H9 (cell line): ENCODE measurements around the gene ABCB11. TPM values are rescaled to one million over a fixed set of nuclear protein-coding genes. Genes with fewer than 3 reads are reported as not detected.
A peak's percentile ranks its signal among the peaks of the same experiment; 100 is the strongest.

Experiments used
- DNase-seq: peaks from one replicate; pipeline ENCODE4 v3.0.0-alpha.2; 2017
- H2AFZ ChIP-seq: one replicate; pipeline ENCODE4 v1.6.1; 2013; ENCODE audit warnings: mild to moderate bottlenecking, low read length, control low read depth, moderate library complexity
- H2AK5ac ChIP-seq: 2 replicates; pipeline ENCODE4 v1.6.1; 2013; ENCODE audit warnings: low read length, control low read depth, mixed read lengths; ENCODE audit not compliant: insufficient read length
- H2BK120ac ChIP-seq: one replicate; pipeline ENCODE4 v1.6.1; 2013; ENCODE audit warnings: low read depth, mild to moderate bottlenecking, low read length, control low read depth, inconsistent platforms; ENCODE audit not compliant: poor library complexity, severe bottlenecking
- H2BK12ac ChIP-seq: 2 replicates; pipeline ENCODE4 v1.6.1; 2013; ENCODE audit warnings: low read length, control low read depth, mixed read lengths, low read depth; ENCODE audit not compliant: insufficient read length
- H2BK15ac ChIP-seq: 2 replicates; pipeline ENCODE4 v1.6.1; 2013; ENCODE audit warnings: low read depth, low read length, control low read depth
- H2BK20ac ChIP-seq: one replicate; pipeline ENCODE4 v1.6.1; 2013; ENCODE audit warnings: low read depth, mild to moderate bottlenecking, low read length, control low read depth, inconsistent platforms; ENCODE audit not compliant: poor library complexity, severe bottlenecking
- H2BK5ac ChIP-seq: 2 replicates; pipeline ENCODE4 v1.6.1; 2013; ENCODE audit warnings: low read length, control low read depth, mixed read lengths; ENCODE audit not compliant: insufficient read length
- H3K14ac ChIP-seq: 2 replicates; pipeline ENCODE4 v1.6.1; 2013; ENCODE audit warnings: low read length, control low read depth; ENCODE audit not compliant: insufficient read depth
- H3K18ac ChIP-seq: 2 replicates; pipeline ENCODE4 v1.6.1; 2013; ENCODE audit warnings: low read depth, mild to moderate bottlenecking, mixed read lengths, low read length, control low read depth; ENCODE audit not compliant: insufficient read length
- H3K23ac ChIP-seq: 2 replicates; pipeline ENCODE4 v1.6.1; 2013; ENCODE audit warnings: low read length, control low read depth, mixed read lengths, low read depth; ENCODE audit not compliant: insufficient read length
- H3K23me2 ChIP-seq: 2 replicates; pipeline ENCODE4 v1.6.1; 2013; ENCODE audit warnings: low read depth, mild to moderate bottlenecking, mixed read lengths, low read length, control low read depth; ENCODE audit not compliant: insufficient read length, poor library complexity, severe bottlenecking
- H3K27ac ChIP-seq: 2 replicates; pipeline ENCODE4 v1.5.1; 2013; ENCODE audit warnings: low read length, control low read depth, mixed read lengths, low read depth; ENCODE audit not compliant: insufficient read length
- H3K27me3 ChIP-seq: 2 replicates; pipeline ENCODE4 v1.6.1; 2013; ENCODE audit warnings: low read length, control low read depth, inconsistent platforms; ENCODE audit not compliant: insufficient read depth
- H3K4ac ChIP-seq: 2 replicates; pipeline ENCODE4 v1.6.1; 2013; ENCODE audit warnings: low read depth, mild to moderate bottlenecking, control low read depth, inconsistent platforms, low read length, moderate library complexity
- H3K4me1 ChIP-seq: 2 replicates; pipeline ENCODE4 v1.6.1; 2013; ENCODE audit warnings: low read length, control low read depth, inconsistent platforms; ENCODE audit not compliant: insufficient read depth
- H3K4me2 ChIP-seq: 2 replicates; pipeline ENCODE4 v1.6.1; 2013; ENCODE audit warnings: low read length, control low read depth, mixed read lengths; ENCODE audit not compliant: insufficient read length, insufficient read depth
- H3K56ac ChIP-seq: 2 replicates; pipeline ENCODE4 v1.6.1; 2013; ENCODE audit warnings: low read depth, mild to moderate bottlenecking, mixed read lengths, low read length, control low read depth; ENCODE audit not compliant: insufficient read length
- H3K79me1 ChIP-seq: 2 replicates; pipeline ENCODE4 v1.6.1; 2013; ENCODE audit warnings: low read depth, mild to moderate bottlenecking, moderate library complexity, low read length, control low read depth, inconsistent platforms; ENCODE audit not compliant: insufficient read depth, poor library complexity, severe bottlenecking
- H3K79me2 ChIP-seq: 2 replicates; pipeline ENCODE4 v1.6.1; 2013; ENCODE audit warnings: low read length, control low read depth, inconsistent platforms; ENCODE audit not compliant: insufficient read depth
- H3K9ac ChIP-seq: 2 replicates; pipeline ENCODE4 v1.6.1; 2013; ENCODE audit warnings: low read length, control low read depth, mixed read lengths; ENCODE audit not compliant: insufficient read length; ENCODE audit errors: extremely low read depth
- H3K9me3 ChIP-seq: one replicate; pipeline ENCODE4 v1.6.1; 2013; ENCODE audit warnings: low read depth, low read length, inconsistent platforms; ENCODE audit not compliant: control insufficient read depth
- H3T11ph ChIP-seq: one replicate; pipeline ENCODE4 v1.6.1; 2013; ENCODE audit warnings: mild to moderate bottlenecking, low read length, control low read depth, inconsistent platforms
- H4K20me1 ChIP-seq: one replicate; pipeline ENCODE4 v1.6.1; 2013; ENCODE audit not compliant: control insufficient read depth, insufficient read length, insufficient read depth
- H4K5ac ChIP-seq: 2 replicates; pipeline ENCODE4 v1.6.1; 2013; ENCODE audit warnings: low read depth, mild to moderate bottlenecking, mixed read lengths, low read length, control low read depth; ENCODE audit not compliant: insufficient read length
- H4K8ac ChIP-seq: replicated peaks from 2 replicates; pipeline ENCODE4 v1.6.1; 2013; ENCODE audit warnings: low read length, control low read depth, mixed read lengths, low read depth; ENCODE audit not compliant: insufficient read length
- H4K91ac ChIP-seq: 2 replicates; pipeline ENCODE4 v1.6.1; 2013; ENCODE audit warnings: low read depth, mild to moderate bottlenecking, moderate library complexity, mixed read lengths, low read length, control low read depth; ENCODE audit not compliant: insufficient read length
- H3K27ac Mint-ChIP-seq, 3 experiments: 2 replicates in 2 of 3; 3 replicates in 1 of 3; pipeline ENCODE4 v1.8.0; 2020 to 2021; ENCODE audit warnings: mixed read lengths in 3 of 3, mild to moderate bottlenecking in 1 of 3, moderate library complexity in 1 of 3
- H3K27me3 Mint-ChIP-seq: 2 replicates; pipeline ENCODE4 v1.8.0; 2021; ENCODE audit warnings: low read depth, mild to moderate bottlenecking, moderate library complexity, mixed read lengths
- H3K36me3 Mint-ChIP-seq, 3 experiments: 2 replicates in 2 of 3; 3 replicates in 1 of 3; pipeline ENCODE4 v1.8.0; 2020 to 2021; ENCODE audit warnings: low read depth in 3 of 3, mixed read lengths in 3 of 3; ENCODE audit not compliant: insufficient read depth in 1 of 3
- H3K4me1 Mint-ChIP-seq, 2 experiments: 2 replicates each; pipeline ENCODE4 v1.8.0; 2020; ENCODE audit warnings: mixed read lengths in 2 of 2
- H3K4me3 Mint-ChIP-seq, 2 experiments: 2 replicates in 1 of 2; 3 replicates in 1 of 2; pipeline ENCODE4 v1.8.0; 2020 to 2021; ENCODE audit warnings: mild to moderate bottlenecking in 2 of 2, mixed read lengths in 2 of 2, moderate library complexity in 1 of 2
- H3K9me3 Mint-ChIP-seq, 2 experiments: 2 replicates in 1 of 2; 3 replicates in 1 of 2; pipeline ENCODE4 v1.8.0; 2020; ENCODE audit warnings: mild to moderate bottlenecking in 2 of 2, mixed read lengths in 2 of 2, moderate library complexity in 1 of 2
- CTCF ChIP-seq: fragments of 200-600 bp; sonication (generic); conservative IDR thresholded peaks from 3 replicates; pipeline ENCODE4 v1.8.0; 2021; ENCODE audit warnings: antibody characterized with exemption, mild to moderate bottlenecking
- WGBS: extraction: QIAGEN DNeasy Blood & Tissue Kit; methylation state at CpG from one replicate; pipeline ENCODE4 v1.1.7; 2013; ENCODE audit warnings: missing lambda C conversion rate, low lambda C conversion rate, mixed read lengths; ENCODE audit not compliant: insufficient read length; ENCODE audit errors: extremely low coverage; 5-methylcytosine and 5-hydroxymethylcytosine counted together
- long read RNA-seq: library from polyadenylated mRNA; unstranded; transcript quantifications from one replicate; pipeline ENCODE4 v2.0.0, GENCODE V29; 2020
- total RNA-seq: library from RNA; stranded (reverse); gene quantifications from 2 replicates; pipeline ENCODE4 v1.2.1, GENCODE V29; 2021

Gene ABCB11
- total RNA-seq, result 0.04 TPM in 1 of 2 replicates, not detected in the other
- long read RNA-seq, result 0 reads

- no peak for DNase-seq
- H3K18ac ChIP-seq, result no peak within 1 kb of the TSS
- H3K23me2 ChIP-seq, result no peaks in the 10 kb centered on the region
- no peak within 1 kb of the TSS for H3K4me3 Mint-ChIP-seq
- no peak within 1 kb of the TSS for H3K56ac ChIP-seq
- H3K4me1 Mint-ChIP-seq, result peaks cover 3 to 11% of the 10 kb centered on the region in 2 experiments; a peak in 3 of 4 replicates
- no peak within 1 kb of the TSS for H2BK15ac ChIP-seq
- no peak within 1 kb of the TSS for H3T11ph ChIP-seq
- no CpG with 5 or more reads among the region's 3 CpGs for WGBS
- H3K79me1 ChIP-seq, result no peaks in the 10 kb centered on the region
- no peak within 1 kb of the TSS for H4K91ac ChIP-seq
- H3K79me2 ChIP-seq, result no peaks in the 10 kb centered on the region
- H3K36me3 Mint-ChIP-seq, result no peaks in the 10 kb centered on the region
- no peak within 1 kb of the TSS for H3K4ac ChIP-seq
- no peaks in the 10 kb centered on the region for H3K9me3 ChIP-seq
- no peak within 1 kb of the TSS for H3K14ac ChIP-seq
- no peak within 1 kb of the TSS for H3K4me2 ChIP-seq
- no peak within 1 kb of the TSS for H2BK5ac ChIP-seq
- no peaks in the 10 kb centered on the region for H4K20me1 ChIP-seq
- no peaks in the 10 kb centered on the region for H3K9me3 Mint-ChIP-seq
- H2AK5ac ChIP-seq, result no peak within 1 kb of the TSS
- TF ChIP-seq CTCF, result no peak
- H3K27ac ChIP-seq, result no peak within 1 kb of the TSS
- no peak within 1 kb of the TSS for H4K5ac ChIP-seq
- H2BK120ac ChIP-seq, result no peak within 1 kb of the TSS
- H2BK20ac ChIP-seq, result no peak within 1 kb of the TSS
- H3K23ac ChIP-seq, result no peak within 1 kb of the TSS
- no peak within 1 kb of the TSS for H3K9ac ChIP-seq
- no peaks in the 10 kb centered on the region for H3K4me1 ChIP-seq
- no peaks in the 10 kb centered on the region for H3K27me3 Mint-ChIP-seq
- H2AFZ ChIP-seq, result no peak within 1 kb of the TSS
- peak within 1 kb of the TSS in 1 of 3 experiments; percentile 58; a peak in 2 of 7 replicates for H3K27ac Mint-ChIP-seq
- no peaks in the 10 kb centered on the region for H3K27me3 ChIP-seq
- no peak within 1 kb of the TSS for H4K8ac ChIP-seq
- no peak within 1 kb of the TSS for H2BK12ac ChIP-seq
Measured at GRCh38 chr2:169031202-169031601, at the start of gene ABCB11. Gene ABCB11 (minus strand): TSS chr2:169031324. CDS start chr2:169018125, 13,199 bp downstream.
